CD4-positive, alpha-beta T cell treated with Interleukin-15 for 4 hours (primary cell): Measurements from ENCODE around the gene FAM118B.

Source experiments
- DNase-seq: peaks from one replicate; pipeline ENCODE4 v3.0.0-alpha.2; 2020; ENCODE audit warnings: low spot score

The FAM118B gene

DNA sequence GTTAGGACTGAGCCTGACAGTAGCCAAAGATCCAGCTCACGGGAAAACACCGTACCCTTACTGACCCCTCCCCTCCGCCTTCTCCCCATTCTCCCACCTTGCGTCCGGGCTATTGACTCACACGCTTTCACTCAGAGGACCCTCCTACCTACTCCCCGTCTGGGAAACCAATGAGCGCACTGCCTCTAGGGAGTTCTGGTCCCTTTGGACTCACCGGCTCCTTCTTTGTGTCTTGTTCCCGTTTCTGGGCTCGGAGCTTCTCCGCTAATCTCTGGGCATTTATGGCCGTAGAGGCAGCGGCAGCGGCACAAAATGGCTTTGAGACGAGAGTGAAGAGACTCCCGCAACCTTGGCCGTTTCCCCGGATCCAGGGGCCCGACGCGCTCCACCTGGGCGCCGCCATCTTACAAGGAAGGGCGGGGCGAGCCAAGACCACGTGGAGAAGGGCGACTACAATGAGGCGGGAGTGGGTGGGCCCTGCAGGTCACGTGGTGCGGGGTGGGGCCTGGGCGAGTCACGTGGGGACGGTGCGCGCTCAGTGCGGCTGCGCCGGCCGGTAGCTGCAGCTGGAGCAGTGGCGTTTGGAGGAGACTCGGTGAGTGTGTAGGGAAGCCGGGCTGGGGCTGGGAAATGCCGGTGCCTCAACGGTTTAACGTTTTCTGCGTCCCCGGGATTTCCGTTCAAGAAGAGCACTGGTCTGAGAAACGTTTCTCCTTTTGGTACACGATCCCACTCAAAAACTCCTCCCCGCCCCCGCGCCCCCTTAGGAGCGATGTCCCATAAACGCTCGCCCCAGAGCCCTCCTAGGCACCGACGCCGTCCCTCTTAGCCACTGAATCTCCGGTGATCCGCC, at the start of gene FAM118B, which contains the start of gene RPUSD4:
Gene FAM118B, plus strand, starts transcription at position 547 of the 853 bp plus-strand sequence. CDS start 23,220 bp downstream, outside the sequence.
Gene RPUSD4, minus strand, starts transcription at position 415 of the 853 bp plus-strand sequence. Its CDS starts 12 bp downstream, at position 403.
- peak; percentile 97 for DNase-seq

DNA sequence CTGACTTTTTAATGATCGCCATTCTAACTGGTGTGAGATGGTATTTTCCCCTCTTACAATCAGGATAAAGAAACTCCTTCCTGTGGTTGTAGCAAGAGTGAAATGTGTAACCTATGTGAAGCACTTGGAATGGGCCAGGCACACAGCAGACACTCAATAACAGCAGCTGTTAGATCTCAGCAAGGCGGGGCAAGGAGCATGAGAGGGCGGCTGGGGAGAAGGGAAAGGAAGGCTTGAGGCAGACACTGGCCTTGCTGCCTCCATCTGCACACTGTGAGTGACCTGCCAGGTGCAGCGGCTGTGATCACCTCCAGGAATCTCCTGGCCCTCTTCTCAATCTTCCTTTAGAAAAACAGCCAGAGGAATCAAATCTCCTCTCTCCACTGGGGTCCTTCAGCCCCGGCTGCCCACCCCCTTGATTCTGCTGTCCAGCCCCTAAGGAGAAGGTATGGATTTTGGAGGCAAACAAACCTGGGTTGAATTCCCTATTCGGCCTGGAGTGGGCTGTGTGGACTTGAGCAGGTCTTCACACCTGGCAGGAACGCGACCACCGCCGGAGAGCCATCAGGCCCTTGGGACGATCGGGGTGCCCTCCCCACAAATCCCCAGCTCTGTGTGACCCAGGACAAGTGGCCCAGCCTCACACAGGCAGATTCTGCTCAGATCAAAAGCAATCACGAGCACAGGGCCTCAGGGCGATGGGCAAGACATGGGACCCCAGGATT, 49.1 kb upstream of the FAM118B start:
- no peak for DNase-seq

DNA sequence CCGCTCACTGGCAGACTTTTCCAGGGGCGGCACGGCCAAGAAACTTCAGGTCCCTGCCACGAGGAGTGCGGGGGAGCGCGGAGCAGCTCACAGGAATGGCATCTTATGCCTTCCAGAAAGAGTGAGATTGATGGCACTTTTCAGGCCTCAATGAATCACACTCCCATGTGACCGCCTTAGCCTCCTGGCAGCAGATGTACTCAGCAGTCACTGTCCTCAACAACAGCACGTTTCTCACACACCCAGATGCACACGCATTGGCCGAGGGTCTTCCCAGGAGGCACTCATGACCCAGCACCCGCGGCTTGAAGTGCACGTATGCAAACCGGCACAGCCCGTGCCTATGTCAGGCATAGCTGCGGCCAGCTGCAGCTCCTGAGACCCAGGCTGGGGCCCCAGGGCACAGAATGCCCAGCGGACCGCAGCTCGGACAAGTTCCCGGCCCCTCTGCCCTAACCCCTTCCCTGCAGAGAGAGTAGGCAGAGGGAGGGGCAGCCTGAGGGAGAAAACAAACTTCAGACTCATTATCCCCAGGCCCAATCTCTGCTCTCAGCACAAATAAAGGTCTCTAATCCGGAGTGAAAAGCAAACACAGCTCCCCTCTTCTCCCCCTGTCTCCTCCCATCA, 48.4 kb upstream of the FAM118B start:
- no peak for DNase-seq

GRCh38 chr11:126163779-126164178, 47.8 kb upstream of the FAM118B start:
- DNase-seq: no peak

DNA sequence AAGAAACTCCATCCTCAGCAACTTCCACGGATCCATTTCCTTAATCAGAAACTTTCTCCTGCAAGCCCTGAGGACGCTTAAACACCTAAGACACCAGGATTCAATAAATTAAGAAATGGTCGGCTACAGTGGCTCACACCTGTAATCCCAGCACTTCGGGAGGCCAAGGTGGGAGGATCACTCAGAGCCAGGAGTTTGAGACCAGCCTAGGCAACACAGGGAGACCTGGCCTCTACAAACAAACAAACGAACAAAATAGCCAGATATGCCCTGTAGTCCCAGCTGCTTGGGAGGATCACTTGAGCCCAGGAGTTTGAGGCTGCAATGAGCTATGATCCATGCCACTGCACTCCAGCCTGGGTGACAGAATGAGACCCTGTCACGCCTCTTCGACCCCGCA, 46.8 kb upstream of the FAM118B start:
- no peak for DNase-seq

- DNase-seq: no peak
Observed at GRCh38 chr11:126165311-126165720, 46.3 kb upstream of the FAM118B start.

- DNase-seq: no peak
Observed at GRCh38 chr11:126165757-126166156, 45.8 kb upstream of the FAM118B start.

- DNase-seq: no peak
Observed at GRCh38 chr11:126166413-126166812, 45.2 kb upstream of the FAM118B start.

- DNase-seq: no peak
Observed at GRCh38 chr11:126167488-126167887, 44.1 kb upstream of the FAM118B start.

DNA sequence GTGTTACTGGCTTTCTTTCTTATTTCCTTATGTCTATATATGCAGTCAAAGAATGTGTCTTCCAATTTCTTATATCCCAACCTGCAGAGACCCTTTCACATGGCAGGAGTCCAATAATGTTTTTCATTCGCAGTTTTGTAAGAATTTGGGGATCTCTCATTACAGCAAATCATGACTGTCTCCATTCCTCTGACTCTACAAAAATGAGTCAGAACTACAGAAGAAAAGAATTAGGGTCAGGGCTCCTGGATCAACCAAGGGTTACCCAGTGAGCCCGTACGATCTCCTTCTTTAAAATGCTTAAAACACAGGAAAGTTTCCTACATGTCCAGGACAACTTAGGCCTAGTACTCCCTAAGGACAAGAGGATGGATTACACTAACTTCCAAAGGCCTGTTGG, 42.3 kb upstream of the FAM118B start:
- DNase-seq: no peak

GRCh38 chr11:126172596-126173038, 39.0 kb upstream of the FAM118B start:
- no peak for DNase-seq

DNA sequence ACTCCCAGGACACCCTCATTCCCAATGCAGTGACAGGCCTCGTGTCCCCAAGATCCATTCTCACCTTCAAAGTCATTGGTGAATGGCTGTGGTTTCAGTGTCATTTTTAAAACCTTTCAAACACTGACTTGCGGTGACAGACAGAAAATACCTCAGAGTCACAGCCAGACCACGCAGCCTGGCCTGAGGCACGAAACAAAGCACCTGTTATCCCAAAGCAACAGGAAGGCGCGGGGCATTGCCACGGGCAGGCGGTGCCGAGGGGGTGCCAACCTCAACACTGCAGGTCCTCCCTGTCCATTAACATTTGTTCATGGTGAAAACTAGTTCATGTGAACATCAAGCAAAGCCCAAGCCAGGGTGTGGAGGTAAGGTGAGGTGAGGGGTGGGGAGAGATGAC, 38.3 kb upstream of the FAM118B start:
- no peak for DNase-seq

DNA sequence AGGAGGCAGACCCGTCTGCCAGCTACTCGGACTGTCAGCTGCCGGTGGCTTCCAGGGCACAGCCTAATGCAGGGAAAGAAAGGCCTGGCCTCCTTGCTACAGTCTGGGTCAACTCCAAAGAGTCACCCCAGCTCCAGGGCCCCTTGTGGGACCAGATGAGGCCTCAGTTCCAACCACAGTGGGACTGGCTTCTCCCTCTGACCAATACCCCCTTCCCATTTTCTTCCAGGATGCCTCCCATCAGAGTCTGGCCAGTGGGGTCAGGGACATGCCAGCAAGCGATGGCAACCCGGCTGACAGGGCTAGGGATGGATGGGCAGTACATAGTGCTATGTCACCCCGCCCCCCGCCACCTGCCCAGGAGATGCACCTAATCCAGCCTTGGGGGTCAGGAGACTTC, 36.8 kb upstream of the FAM118B start:
- no peak for DNase-seq

- DNase-seq: no peak
Observed at GRCh38 chr11:126175393-126175792, 36.2 kb upstream of the FAM118B start.

- no peak for DNase-seq
Observed at GRCh38 chr11:126176853-126177470, 34.6 kb upstream of the FAM118B start.

GRCh38 chr11:126181939-126182730, 29.4 kb upstream of the FAM118B start:
- DNase-seq: no peak

- no peak for DNase-seq
Observed at GRCh38 chr11:126182787-126183445, 28.7 kb upstream of the FAM118B start.

DNA sequence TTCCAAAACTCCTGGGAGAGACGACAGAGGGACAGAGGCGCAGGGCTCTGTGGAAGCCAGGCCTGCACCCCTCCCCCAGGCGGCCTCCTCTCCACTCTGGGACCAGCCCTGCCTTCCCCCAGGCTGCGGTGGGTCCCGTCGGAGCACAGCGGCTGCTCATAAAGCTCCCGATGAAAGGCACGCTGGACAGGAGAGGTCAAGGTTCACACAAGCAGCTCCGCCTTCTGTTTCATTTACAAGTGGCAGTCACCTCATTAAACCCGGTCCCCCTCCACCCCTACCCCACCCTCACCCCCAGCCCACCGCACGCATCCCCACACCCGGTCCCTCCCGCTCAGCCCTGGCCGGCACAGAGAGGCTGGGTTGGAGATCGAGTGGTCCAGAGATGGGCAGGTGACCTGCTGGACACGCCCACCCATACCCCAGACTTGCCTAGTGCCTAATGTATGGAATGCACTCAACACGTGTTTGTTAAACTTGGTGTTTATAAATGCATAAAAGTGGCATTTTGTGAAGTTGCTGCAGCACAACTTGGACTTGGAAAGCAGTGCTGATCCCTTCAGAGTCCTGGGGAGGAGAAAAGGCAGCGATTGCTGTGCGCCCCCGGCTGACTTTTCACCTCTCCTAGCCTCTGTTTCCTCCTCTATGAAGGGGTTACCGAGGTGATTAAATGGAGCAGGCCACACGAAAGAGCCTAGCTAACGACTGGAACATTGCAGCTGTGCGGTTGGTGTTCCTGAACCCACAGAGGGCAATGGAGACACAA, 26.1 kb upstream of the FAM118B start:
- no peak for DNase-seq

- DNase-seq: no peak
Observed at GRCh38 chr11:126186025-126186698, 25.4 kb upstream of the FAM118B start.
